Measurements from ENCODE around the gene PARD3B.

PARD3B gene

DNA sequence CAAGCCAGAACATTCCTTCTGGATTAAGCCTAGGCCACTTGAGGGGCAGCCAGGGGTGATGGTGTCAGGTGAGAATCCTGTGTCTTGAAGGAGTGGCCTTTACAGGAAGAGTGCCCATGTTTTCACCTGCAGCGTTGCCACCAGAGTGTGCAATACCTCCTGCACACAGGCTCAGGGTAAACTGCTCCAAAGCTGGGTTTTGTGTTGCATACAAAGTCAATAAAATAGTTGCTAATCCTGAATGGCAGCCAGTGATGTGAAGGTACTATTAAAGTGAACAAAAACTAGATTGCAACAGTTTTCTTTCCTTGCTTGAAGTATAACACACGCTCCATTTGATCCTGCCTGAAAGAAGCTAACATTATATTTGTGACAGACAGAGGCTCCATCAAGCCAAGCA is 1072.6 kb downstream of the PARD3B start:
- DNase-seq (ENCODE audit: low read depth) = no peak

DNA sequence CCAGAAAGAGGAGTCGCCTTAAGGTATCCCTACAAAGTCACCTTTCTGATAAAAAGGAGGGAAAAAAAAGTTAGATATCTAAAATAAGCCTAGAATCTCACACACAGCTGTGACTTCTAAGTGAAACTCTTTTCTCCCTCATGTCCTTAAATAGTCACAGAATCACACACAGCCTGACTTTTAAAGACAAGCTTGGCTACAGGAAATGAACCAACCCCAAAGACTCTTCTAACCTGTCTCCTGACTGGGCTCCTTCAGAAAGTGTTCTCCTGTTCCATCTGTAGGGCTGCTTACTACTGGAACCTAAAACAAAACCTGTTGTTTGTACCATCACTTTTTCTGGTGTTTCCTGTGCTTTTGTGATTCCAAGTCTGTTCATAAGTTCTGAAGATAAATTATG is 1074.3 kb downstream of the PARD3B start:
- no peak for DNase-seq (ENCODE audit: low read depth)

DNA sequence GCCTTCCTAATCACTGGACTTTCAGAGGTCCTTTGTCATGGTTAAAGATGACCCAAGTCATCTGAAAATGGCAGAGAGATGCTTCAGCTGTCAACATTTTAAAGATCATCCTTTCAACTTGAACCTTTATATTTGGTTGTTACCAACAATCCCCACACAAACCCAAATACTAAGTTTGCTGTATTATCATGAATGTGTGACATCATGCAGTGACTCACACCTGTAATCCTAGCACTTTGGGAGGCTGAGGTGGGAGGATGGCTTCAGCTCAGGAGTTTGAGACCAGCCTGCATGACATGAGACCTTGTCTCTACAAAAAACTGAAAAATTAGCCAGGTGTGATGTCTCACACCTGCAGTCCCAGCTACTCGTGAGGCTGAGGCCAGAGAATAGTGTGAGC is 1081.8 kb downstream of the PARD3B start:
- DNase-seq (ENCODE audit: low read depth) = no peak

DNA sequence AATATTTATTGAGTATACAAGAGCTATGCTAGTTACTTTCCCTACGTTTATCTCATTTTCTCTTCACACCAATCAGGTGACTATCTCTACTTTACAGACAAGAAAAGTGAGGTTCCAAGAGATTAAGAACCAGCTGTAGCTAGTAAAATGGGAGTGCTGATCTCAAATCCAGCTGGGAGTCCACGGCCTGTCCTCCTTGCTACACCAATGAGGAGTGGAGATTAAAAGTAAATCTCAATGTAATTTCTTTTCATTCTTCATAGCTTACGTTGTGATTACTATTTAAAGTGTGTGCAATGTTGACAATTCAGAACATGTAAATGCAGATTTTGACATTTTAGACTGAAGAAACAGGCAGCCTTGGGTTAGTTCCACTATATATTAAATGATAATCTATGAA is 1083.1 kb downstream of the PARD3B start:
- no peak for DNase-seq (ENCODE audit: low read depth)

DNA sequence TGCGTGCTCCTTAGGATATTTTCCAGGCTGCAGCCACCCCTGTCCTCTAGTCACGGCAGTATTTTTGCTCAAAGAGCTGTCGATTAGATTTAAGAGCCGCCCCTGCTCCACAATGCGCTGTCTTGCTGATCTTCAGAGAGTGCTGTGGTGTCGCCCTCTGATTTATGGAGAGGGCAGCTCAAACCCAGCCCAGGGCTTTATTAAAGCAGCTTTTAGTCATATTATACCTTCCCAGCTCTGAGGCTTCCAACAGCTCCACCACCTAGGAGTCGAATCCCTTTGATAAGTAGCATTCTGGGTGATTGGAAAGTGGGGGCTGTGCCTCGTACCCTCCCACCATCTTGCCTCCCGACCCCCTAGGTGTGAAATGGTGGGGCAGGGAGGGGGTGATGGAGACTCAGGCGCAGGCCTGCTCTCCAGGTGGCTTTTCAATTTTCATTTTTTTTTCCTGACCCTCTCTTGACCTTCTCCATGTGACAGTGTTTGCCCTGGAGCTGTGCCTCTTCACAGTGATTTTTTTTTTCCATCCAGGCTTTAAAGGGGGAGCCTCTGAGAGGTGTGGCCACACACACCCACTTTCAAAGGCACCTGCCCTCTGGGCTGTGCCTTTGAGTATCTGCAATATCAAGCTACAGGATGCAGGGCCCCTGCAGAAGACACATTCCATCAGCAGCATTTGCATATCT is 1084.0 kb downstream of the PARD3B start:
- no peak for DNase-seq (ENCODE audit: low read depth)

DNA sequence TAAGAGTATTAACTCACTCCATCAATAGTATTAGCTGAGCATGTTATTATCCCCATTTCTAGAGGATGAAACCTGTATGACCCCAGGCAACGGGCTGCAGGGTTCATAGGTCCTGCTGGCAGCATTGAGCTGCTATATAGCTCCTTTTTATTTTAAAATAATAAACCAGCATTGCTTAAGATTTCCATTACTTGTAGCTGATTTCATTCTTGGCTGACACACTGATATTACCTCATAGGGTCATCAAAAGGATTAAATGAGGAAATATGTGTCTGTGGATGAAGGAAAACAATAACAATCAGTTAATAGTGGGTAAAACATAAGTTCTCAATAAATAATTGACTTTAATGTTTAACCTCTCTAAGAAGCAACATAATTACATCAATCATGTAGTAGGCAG is 1088.7 kb downstream of the PARD3B start:
- no peak for DNase-seq (ENCODE audit: low read depth)

DNA sequence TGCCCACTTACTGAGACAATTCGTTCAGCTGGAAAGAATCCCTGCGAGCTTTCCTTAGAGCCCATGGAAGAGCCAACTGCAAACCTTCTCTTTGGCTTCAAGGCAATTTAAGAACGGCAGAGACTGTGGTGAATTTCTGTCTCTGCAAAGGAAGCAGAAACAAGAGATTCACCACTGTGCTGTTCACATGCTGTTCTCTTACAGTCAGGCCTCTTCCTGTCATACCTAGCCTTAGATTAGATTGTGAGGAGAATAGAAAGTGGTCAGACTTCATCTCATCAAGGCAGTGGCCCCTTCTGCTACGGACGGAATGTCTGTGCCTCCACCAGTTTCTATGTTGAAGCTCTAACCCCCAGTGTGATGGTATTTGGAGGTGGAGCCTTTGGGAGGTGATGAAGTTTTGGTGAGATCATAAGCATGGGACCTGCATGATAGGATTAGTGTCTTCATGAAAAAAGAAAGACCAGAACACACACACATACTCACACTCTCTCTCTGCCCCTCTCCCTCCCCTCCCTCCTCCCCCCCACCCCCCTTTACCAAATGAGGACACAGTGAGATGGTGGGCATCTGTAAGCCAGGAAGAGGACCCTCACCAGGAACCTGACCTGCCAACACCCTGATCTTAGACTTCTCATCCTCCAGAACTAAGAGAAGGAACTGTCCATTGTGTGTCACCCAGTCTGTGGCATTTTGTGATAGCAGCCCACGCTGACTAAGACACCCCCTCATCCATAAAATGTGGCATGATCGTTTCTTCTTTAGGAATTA is 1091.5 kb downstream of the PARD3B start:
- no peak for DNase-seq (ENCODE audit: low read depth)

DNA sequence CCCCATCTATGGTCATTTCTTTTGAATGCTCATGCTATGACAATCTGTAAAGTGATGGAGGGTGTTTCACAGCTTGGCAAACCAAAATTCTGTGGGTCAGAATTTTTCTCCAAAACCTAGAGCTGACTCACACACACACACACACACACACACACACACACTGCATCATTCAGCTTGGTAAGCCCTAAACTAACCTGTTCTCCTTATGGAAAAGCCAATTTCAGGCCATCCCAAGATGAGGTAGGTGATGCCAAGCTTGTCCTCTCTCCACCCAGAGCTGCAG is 1092.0 kb downstream of the PARD3B start:
- DNase-seq (ENCODE audit: low read depth) = no peak

DNA sequence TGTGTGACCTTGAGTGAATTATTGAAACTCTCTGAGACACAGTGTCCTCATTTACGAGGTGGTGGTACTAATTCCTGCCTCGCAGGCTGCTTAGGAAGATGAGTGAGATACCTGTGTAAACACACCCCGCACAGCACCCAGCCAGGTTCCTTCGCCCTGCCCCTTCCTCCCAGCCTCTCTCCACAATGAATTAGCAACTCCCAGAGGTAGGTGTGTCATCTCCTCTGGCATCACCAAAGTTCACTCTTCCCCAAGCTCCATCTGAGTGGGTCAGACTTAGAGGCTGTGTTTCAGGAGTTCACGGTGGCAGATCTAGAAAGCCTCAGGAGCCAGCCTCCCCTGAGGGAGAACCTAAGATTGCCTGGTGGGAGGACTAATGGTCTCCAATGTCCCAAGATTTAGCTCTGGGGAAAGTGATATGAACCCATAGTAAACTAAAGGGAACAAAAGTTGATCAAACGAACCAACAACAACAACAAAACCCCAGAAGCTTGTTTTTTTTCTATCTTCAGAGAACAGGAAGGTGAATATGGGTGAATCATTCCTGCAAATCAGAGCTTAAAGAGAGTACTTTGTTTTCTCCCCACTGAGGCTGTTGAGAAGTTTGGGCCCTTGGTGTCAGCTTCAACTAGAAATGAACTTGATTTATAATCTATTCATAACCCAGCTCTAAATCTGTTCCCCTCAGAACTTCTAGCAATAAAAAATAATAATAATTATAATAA is 1092.7 kb downstream of the PARD3B start:
- DNase-seq (ENCODE audit: low read depth) = no peak

DNA sequence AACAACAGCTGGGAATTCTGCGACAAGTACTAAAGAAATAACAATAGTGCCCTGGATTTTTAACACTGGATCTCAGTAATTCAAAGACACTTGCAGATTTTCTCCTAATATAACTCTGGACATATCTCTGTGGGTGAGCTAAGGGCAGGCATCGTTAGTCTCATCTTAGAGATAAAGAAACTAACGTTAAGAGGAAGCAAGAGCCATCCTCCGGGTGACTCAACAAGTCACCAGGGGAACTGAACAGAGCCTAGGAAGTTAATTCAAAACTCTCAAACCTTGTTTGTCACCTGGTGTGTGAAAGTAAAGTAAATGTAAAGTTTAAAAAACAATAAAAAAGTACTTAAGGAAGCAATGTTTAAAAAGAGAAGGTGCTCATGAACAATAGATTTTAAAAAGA is 1095.4 kb downstream of the PARD3B start:
- DNase-seq (ENCODE audit: low read depth) = no peak

DNA sequence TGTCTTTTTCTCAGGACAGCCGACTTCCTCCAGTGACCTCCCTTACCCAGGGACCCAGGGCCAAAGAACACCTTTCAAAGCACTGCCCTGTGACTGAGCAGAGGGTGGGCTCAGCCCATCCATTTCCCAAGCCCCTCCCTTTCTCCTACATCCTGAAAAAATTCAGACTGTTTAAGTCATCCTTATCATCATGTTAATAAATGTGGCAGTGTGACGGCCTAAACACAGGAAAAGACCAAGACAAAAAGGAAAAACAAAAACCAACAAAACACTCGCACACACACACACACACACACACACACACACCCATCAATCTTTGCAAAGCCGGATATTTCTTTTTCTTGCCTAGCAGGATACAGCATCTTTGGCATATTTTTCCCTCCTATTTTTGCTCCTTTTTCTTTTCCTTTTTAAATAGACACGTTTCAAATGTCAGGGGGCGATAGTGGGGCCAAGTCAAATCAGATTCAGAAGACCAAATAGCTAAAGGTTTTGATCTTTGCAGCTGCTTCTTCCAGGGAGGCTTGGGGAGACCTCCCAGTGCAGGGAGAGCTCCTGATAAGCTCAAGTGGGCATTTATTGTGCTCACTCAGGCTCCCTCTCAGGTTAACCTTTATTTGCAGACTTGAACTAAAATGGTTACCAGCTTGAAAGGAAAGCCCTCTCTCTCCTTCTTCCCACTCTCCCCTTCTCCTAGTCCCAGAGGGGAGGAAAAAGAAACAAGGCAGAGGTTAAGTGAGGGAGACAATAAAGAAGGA is 1097.5 kb downstream of the PARD3B start:
- no peak for DNase-seq (ENCODE audit: low read depth)

DNA sequence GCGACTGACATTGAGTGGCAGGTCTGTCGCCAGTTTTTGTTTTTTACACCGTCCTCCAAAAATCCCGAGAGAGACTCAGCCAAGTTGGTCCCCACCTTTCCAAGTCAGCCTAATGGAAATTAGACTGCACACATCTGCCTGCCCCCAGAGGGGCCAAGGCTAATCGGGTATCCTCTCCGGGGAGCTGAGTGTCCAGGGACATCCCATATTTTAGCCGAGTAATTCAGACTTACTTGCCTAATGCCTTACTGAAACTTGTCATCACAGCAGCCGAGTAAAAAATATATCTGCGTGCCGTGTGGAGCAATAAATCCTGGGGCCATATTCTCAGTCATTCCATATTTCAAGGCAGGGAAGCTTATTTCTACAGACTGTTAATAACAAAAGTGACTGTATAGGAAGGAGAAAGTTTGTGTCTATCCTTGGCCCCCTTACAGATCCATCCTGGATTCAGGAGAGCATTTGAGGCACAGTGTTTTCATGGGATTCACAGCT is 1098.2 kb downstream of the PARD3B start:
- DNase-seq (ENCODE audit: low read depth) = no peak

DNA sequence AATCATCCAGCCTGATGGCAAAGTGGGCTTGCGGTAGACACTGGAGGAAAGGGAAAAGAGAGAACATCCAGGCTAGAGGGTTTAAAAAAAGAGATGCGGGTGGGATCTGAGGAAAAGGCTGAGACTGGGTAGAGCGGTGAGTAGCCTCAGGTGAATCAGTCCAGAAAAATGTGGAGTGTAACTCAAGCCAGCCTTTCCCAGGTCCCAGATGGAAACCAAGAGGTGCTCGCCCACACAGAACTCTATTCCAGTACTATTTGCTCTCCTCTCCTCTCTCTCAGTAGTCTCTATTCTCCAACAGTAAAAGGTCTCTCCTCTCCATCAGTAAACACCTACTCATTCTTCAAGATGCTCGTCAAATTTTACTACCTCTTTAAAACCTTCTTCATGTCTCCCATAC is 1098.7 kb downstream of the PARD3B start:
- DNase-seq (ENCODE audit: low read depth) = no peak

DNA sequence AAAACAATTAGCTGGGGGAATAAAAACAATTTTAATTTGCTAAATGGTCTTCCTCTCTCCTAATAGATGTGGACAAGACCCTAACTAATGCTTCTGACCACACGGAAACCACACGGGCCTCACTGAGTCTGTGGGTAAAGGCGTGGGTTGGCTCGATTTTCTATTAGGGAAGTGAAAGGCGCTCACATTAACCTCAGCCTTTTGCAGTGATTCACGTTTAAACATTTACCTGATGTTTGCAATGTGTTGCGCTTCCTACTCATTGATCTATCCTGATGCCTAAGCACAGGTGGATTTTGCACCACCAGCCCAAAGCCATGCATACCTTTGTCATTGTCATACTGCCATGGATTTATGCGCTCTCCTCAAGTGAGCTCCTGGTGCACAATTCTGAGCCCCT is 1101.4 kb downstream of the PARD3B start:
- DNase-seq (ENCODE audit: low read depth) = no peak

DNA sequence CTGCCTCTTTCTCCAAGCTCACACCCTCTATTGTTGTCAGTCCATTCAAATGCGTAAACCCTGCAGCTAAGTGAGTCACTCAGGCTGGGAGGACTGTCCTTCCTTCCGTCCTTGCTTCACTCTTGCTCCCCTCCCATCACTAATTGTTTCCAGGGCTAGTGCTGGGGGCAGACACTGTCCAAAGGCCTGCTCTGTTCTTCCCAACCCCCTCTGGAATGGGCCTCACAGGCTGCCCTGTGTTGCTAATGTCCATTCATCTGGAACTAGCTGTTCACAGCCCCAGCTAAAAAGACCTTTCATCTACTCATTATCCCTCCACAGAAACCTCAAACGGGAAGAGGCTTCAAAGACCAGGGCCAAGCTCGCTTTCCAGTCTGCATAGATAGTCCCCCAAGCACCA is 1105.2 kb downstream of the PARD3B start:
- DNase-seq (ENCODE audit: low read depth) = no peak

DNA sequence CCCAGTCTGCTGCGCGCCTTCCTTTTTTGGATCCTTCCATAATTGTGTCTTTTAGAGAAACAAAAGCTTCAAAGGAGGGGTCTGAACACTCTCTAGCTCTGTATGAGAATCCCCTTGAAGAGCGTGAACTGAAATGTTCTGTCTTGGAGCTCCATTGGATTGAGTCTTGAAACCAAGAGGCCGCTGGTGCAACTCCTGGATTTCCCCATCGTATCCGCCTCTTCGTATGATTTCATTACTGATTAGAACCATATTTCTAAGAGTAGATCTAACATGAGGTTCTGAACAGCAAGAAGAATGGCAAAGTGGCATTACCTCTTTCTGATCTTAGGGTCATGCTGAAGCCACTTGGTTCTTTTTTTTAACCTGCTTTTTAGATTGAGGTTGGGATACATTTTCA is 1105.7 kb downstream of the PARD3B start:
- no peak for DNase-seq (ENCODE audit: low read depth)

DNA sequence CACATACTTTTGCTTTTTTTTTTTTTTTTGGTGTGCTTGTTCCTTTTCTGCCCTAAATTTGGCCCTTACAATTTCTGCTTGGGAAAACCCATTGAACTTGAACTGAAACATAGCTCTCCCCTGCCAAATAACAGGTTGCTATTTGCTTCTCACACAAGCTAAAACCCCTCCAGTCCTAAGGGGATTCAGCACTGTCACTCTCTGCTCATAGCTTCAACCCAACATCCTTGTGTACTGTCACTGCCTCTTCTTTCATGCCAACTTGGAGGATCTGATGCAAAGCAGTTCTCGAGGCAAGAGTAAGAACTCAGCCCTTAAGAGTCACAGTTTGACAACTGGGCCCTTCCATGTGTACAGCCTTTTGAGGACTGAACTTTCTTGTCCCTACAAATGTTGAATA is 1106.4 kb downstream of the PARD3B start:
- DNase-seq (ENCODE audit: low read depth) = no peak

DNA sequence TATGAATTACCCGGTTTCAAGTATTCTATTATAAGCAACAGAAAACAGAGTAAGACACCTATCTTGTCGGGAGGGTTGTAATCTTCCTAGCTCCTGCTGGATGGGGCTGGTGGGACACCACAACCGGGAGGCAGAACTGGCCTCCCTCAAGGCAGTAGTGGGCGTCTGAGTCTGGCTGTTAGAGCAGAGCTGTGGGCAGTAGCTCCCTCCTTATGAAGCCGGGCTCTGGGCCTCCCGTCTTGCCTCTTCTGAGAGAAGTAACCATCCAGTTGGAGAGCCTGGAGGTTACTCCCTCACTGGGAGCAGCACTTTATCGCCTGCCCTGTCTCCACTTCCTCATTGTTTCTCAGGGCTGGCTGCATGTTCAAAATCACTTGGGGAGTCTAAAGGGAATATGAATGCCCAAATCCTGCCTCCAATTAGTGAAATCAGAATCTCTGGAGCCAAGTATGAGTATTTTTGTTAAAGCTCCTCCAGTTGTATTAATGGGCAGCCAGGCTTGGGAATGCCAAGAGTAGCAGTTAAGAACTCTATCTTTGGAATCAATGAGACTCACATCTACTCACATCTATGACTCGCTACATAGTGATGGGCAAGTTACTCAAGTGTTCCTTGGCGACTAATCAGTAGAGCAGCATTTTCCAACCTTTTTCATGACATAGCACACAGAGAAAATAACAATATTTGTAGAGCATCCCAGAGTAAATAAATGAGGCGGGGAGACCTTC is 1109.8 kb downstream of the PARD3B start:
- no peak for DNase-seq (ENCODE audit: low read depth)

DNA sequence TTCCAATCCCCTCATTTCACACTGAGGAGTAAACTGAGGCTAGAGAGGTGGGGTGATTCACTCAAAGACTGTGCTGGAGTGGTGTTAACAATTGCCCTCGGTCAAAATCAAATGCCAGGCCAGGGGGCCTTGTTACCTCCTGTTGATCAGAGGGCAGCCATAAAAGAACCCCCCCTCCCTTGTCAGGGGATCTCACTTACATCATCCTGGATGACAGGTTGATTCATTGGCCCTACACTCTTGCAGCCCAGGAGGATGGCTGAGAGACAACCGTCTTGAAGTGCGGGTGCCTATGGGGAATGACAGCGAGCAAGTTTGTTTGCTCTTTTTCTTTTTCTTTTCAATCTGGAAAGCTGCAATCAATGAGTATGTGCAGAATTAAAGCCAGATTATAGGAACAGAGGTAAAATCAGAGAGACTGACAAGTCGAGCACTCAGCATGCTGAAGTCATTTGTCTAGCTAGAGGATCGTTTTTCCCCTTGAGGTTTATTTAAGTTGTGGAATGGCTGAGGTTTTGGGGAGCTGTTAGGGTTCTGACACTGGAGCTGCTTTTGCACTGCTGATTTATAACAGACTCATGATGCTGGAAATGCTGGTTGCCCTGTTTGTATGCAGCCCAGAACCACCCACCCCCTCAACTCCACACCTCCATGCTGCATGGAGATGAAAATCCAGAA is 1110.6 kb downstream of the PARD3B start:
- no peak for DNase-seq (ENCODE audit: low read depth)

DNA sequence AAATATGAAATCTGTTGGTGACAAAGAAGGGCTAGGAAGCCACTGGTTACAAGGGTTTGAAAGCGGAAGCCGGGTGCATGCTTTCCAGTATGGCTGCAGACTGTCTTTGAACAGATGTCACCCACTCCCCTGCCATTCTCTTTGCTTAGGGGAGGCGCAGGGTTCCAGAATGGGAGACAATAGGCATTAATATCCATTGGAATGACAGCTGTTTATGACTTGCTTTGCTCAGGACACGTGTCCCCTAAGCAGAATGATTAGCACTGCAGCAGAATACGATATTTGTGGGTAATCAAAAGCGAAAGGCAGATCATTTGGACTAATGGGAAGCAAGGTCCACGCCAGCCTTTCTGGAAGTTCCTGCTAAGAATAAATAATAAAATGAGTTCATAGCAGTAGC is 1111.2 kb downstream of the PARD3B start:
- no peak for DNase-seq (ENCODE audit: low read depth)

DNA sequence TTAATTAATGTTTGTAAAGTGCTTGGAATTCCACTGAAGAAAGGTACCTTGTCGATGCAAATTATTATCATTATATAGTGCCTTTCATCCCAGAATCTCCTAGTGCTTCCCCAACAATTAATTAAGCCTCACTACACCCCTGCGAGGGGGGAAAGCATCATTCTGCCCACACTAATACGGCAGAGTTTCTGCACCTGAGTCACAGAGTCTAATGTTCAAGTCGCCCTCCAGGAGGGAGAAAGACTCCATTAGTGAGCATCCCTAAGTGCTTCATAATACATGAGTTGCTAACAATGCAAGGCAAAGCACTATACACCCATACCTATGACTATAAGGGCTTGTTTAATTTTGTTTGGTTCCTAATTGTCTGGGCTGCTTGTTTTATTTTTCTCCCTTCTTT is 1111.7 kb downstream of the PARD3B start:
- no peak for DNase-seq (ENCODE audit: low read depth)
